Bronchial epithelial cell (primary cell): Measurements from ENCODE around the gene OLFML2A. TPM values are rescaled to one million over a fixed set of nuclear protein-coding genes. Genes with fewer than 3 reads are reported as not detected.

Experiments
- DNase-seq: peaks from one replicate; pipeline ENCODE4 v3.0.0-alpha.2; 2010; ENCODE audit warnings: low read depth
- FAIRE-seq: peaks from 2 replicates; lab custom pipeline; 2011; peaks lifted over from hg19 to GRCh38; lab: Jason Lieb, UNC
- H3K27me3 ChIP-seq: 2 replicates; pipeline ENCODE4 v1.5.1; 2011; ENCODE audit warnings: low read length; ENCODE audit not compliant: control insufficient read depth, insufficient read depth
- H3K36me3 ChIP-seq: 2 replicates; pipeline ENCODE4 v1.5.1; 2011; ENCODE audit warnings: low read length; ENCODE audit not compliant: control insufficient read depth, insufficient read depth
- H3K4me3 ChIP-seq: 2 replicates; pipeline ENCODE4 v1.5.1; 2011; ENCODE audit warnings: mild to moderate bottlenecking, low read depth, low read length, control low read depth
- CTCF ChIP-seq: IDR thresholded peaks from 2 replicates; pipeline ENCODE4 v1.5.1; 2011; ENCODE audit warnings: mild to moderate bottlenecking, moderate library complexity, low read length, control low read depth, inconsistent platforms; ENCODE audit not compliant: insufficient read depth, severe bottlenecking
- total RNA-seq: library from RNA; depleted of rRNA; stranded (reverse); fragments of >200 nt; gene quantifications from 2 replicates; pipeline ENCODE4 v1.2.1, GENCODE V29; 2014

Gene OLFML2A
- total RNA-seq, 1 donor from 2014 or later, result 4.5 TPM

DNA sequence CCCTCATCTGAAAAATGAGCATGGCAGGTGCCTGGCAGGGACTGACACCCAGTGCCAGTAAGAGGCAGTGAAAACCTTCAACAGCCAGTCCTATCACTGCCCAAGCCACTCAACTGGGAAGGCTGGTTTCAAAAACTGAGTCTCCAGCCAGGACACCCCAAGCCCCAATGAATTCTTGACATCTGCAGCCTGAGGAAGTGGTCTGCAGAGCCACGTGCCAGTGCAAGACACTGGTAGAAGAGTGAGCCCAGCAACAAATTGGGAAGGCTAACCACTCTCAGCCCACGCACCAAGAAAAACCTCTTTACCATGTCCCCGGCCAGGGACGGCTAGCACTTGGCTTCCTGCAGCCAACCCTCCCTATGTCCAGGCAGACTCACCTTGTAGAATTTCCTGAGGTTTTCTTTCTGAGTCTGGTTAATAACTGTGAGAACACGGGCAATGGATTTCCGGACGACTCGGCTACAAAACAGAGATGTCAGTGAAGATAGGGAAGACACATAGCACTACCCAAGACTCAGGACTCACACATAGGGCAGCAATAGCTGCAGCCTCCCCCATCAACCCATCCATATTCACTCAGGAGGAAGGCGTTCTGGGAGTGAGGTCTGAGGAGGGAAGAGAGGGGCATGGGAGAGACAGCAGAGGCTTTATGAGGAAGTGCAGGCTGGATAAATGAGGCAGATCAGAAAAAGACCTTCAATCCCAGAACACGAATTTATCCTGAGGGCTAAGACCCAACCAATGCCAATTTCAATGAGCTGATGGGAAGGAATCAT, 83.1 kb downstream of the OLFML2A start:
- no peaks in the 10 kb centered on the region for H3K27me3 ChIP-seq
- FAIRE-seq, result no peak
- TF ChIP-seq CTCF, result no peak
- H3K4me3 ChIP-seq, result peak overlapping the region; percentile 98
- DNase-seq, result no peak
- H3K36me3 ChIP-seq, result peaks cover 35% of the 10 kb centered on the region

- H3K4me3 ChIP-seq, result peak overlapping the region; percentile 98
- no peak for FAIRE-seq
- TF ChIP-seq CTCF, result no peak
- H3K27me3 ChIP-seq, result no peaks in the 10 kb centered on the region
- H3K36me3 ChIP-seq, result peaks cover 35% of the 10 kb centered on the region
- no peak for DNase-seq
Observed at GRCh38 chr9:124860582-124861341, 83.8 kb downstream of the OLFML2A start.

DNA sequence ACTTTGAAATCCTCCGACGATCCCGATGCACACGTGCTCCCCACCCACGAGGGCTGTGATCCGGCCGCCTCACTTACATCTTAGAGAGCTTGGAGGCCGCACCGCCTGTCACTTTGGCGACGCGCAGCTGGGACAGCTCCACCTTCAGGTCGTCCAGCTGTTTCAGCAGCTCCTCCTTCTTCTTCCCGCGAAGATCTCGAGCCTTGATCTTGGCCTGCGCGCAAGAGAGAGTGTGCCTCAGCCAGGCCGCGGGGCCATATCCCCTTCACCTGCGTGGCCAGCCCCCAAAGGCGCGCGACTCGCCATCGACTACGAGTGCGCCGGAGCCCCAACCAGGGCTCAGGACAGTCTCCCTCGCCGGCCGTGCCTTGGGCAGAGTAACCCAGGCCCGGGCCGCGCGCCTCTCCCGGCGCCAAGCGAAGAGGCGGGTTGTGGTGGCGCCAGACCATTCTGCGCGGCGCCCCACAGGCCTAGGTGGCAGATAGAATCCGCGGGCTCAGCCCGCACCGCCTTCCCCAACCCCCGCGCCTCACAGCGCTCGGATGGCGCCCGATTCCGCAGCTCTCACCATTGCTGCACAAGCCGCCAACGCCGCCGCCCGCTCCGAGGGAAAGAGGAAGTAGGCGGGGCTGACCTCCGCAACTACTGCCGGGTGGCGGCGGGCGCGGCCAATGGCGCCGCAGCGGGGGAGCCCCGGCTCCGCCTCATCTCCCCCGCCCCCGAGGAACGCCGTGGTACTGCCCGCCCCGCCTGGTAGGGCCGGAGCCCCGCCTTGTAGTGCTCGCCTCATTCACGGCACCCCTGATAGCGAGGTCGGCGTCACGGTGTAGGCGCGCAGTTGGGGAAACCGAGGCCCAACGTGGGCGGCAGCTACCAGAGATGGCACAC, 84.7 kb downstream of the OLFML2A start, which contains the start of the genes ARPC5L and RPL35:
Gene ARPC5L, plus strand, starts transcription at position 789 of the 888 bp plus-strand sequence. CDS start 7,161 bp downstream, outside the sequence.
Gene RPL35, minus strand, starts transcription at position 616 of the 888 bp plus-strand sequence. Its CDS starts 45 bp downstream, at position 571.
- peak within 1 kb of the TSS; percentile 98 for H3K4me3 ChIP-seq
- TF ChIP-seq CTCF, result peak; percentile 40
- H3K27me3 ChIP-seq, result no peaks in the 10 kb centered on the region
- peaks cover 35% of the 10 kb centered on the region for H3K36me3 ChIP-seq
- DNase-seq (peak; percentile 79), FAIRE-seq (no peak)

GRCh38 chr9:124863371-124863871, 86.5 kb downstream of the OLFML2A start:
- H3K4me3 ChIP-seq, result no peak overlapping the region
- peak; percentile 99 for DNase-seq
- no peak for TF ChIP-seq CTCF
- H3K36me3 ChIP-seq, result peaks cover 22% of the 10 kb centered on the region
- no peaks in the 10 kb centered on the region for H3K27me3 ChIP-seq
- peak; percentile 77 for FAIRE-seq

Other genes starting within 250 kb of the OLFML2A start
- 2.9 TPM in 2 replicates for gene NR6A1, start 5.8 kb upstream of the OLFML2A start, total RNA-seq
- gene WDR38, start 76.3 kb downstream of the OLFML2A start, total RNA-seq, result not detected in 2 replicates
- gene RPL35, start 84.8 kb downstream of the OLFML2A start, total RNA-seq, result 3,172 and 3,391 TPM in 2 replicates
- 30.3 and 49.2 TPM in 2 replicates for gene ARPC5L, start 85.0 kb downstream of the OLFML2A start, total RNA-seq
- 7.9 and 9.7 TPM in 2 replicates for gene GOLGA1, start 163.9 kb downstream of the OLFML2A start, total RNA-seq